Karpas-422 (cell line): ENCODE measurements around the gene ABCA2. TPM values are rescaled to one million over a fixed set of nuclear protein-coding genes. Genes with fewer than 3 reads are reported as not detected.
"Not testable (repeated sequence)": the region's sequence is repeated elsewhere in the genome, so short reads cannot be mapped to it uniquely, and the experiment has no call there.

Source experiments
- DNase-seq: peaks from one replicate; pipeline ENCODE4 v3.0.0-alpha.2; 2015
- H2AFZ ChIP-seq: fragments of 200-600 bp; sonication (generic); 2 replicates; pipeline ENCODE4 v1.6.1; 2014; ENCODE audit warnings: antibody characterized with exemption, low read length, mixed read lengths
- H3K27ac ChIP-seq: fragments of 200-600 bp; sonication (generic); 2 replicates; pipeline ENCODE4 v1.5.1; 2014; ENCODE audit warnings: mild to moderate bottlenecking, low read length, moderate library complexity
- H3K27me3 ChIP-seq: fragments of 200-600 bp; sonication (generic); 2 replicates; pipeline ENCODE4 v1.6.1; 2014; ENCODE audit warnings: low read length, mixed read lengths
- H3K36me3 ChIP-seq: fragments of 200-600 bp; sonication (generic); 2 replicates; pipeline ENCODE4 v1.6.1; 2014; ENCODE audit warnings: low read length, mixed read lengths; ENCODE audit not compliant: insufficient read depth
- H3K4me1 ChIP-seq: fragments of 200-600 bp; sonication (generic); 2 replicates; pipeline ENCODE4 v1.6.1; 2014; ENCODE audit warnings: mild to moderate bottlenecking, low read length, mixed read lengths
- H3K4me2 ChIP-seq: fragments of 200-600 bp; sonication (generic); 2 replicates; pipeline ENCODE4 v1.6.1; 2014; ENCODE audit warnings: low read length, low read depth, mild to moderate bottlenecking; ENCODE audit not compliant: poor library complexity, severe bottlenecking
- H3K4me3 ChIP-seq: fragments of 200-600 bp; sonication (generic); 2 replicates; pipeline ENCODE4 v1.5.1; 2014; ENCODE audit warnings: mild to moderate bottlenecking, antibody characterized with exemption, low read length, mixed read lengths
- H3K79me2 ChIP-seq: fragments of 200-600 bp; sonication (generic); 2 replicates; pipeline ENCODE4 v1.6.1; 2014; ENCODE audit warnings: mild to moderate bottlenecking, low read length, mixed read lengths
- H3K9ac ChIP-seq: fragments of 200-600 bp; sonication (generic); 2 replicates; pipeline ENCODE4 v1.6.0; 2014; ENCODE audit warnings: low read length
- H3K9me2 ChIP-seq: fragments of 200-600 bp; sonication (generic), shearing (Covaris generic); replicated peaks from 2 replicates; pipeline ENCODE4 v1.6.0; 2014; ENCODE audit warnings: mild to moderate bottlenecking, low read length, moderate library complexity; ENCODE audit not compliant: insufficient read depth
- H3K9me3 ChIP-seq: fragments of 300-700, 200-600 bp; sonication (generic); 2 replicates; pipeline ENCODE4 v1.6.1; 2014; ENCODE audit warnings: low read length, mixed read lengths
- H4K20me1 ChIP-seq: fragments of 200-600 bp; sonication (generic); 2 replicates; pipeline ENCODE4 v1.6.1; 2014; ENCODE audit warnings: mild to moderate bottlenecking, antibody characterized with exemption, low read length, low read depth; ENCODE audit not compliant: insufficient read depth
- total RNA-seq: library from RNA; depleted of rRNA; stranded (reverse); fragments of >200 nt; shearing (Covaris generic); gene quantifications from 2 replicates; pipeline ENCODE4 v1.2.3, GENCODE V29; 2014; ENCODE audit warnings: low replicate concordance

Gene ABCA2
- total RNA-seq, 1 experiment from 2014 or later, result 2.4 TPM

DNA sequence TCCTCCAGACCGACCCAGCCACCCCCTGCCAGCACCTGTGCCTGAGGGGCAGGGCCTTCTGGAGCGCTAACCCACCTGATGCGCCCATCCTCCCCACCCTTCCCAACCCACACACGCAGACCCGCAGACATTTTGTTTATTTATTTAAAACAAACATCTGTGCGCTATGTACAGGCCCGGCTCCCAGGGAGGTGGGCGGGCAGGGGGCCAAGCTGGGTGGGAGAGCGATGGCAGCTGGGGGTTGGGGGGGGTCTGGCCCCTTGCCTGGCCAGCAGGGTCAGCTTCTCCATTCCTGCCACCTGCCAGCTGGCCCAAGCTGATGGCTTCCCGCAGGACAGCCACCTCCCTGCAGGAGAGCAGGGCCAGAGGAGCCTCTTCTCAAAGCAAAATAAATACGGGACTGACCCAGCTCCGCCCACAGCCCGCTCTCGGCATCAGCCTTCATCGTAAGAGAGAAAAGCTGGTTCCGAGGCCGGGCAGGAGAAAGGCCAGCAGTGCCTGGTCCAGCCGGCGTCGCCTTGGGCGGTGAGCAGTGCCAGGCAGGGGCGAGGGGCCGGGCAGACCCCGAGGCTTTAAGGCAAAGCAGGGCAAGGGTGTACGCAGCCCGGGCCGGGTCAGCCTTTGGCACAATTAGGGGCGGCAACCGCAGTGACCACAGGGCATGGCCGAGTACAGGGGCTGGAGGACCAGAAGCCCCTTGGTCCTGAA, 20.8 kb downstream of the ABCA2 start:
- H2AFZ ChIP-seq, result no peak overlapping the region
- no peaks in the 10 kb centered on the region for H3K36me3 ChIP-seq
- DNase-seq, result no peak

DNA sequence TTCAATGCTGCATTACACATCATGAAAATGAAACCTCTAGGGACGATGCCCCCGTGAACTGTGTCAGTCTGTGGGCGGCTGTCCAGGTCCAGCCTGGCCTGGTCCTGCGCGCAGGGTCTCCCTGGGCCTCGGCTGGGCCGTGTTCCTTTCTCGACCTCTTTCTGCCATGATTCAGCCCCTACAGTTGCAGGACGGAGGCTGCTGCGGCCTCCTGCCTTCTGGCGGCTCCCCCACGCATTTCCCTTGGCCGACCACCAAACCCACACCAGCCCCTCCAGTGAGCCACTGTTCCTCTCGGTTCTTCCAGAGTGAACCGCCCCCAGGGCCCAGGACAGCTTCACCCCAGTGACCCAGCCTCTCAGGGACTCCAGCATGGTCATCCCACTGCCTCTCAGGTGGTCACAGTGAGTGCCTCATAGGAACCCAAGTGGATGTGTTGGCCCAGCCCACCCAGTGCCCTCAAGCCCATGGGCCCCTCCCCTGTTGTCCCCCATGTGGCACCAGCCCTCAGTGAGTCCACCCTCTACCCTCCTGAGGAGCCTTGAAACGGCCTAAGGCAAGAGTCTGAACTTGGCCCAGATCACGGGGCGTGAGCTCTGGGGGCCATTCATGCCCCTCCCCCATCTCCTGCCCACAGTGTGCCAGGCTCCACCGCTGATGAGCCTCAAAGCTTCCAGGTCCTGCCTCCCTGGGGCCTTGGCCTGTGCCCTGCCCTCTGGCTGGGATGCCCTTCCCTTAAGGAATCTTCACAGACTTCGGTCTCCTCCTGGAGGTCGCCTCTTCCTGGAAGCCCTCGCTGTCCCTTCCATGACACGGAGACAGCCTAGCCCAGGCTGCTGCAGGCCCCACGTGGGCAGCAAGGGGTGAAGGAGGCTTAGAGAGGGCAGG, 21.7 kb downstream of the ABCA2 start:
- no peaks in the 10 kb centered on the region for H3K79me2 ChIP-seq
- H4K20me1 ChIP-seq, result no peaks in the 10 kb centered on the region
- H3K4me1 ChIP-seq, result no peaks in the 10 kb centered on the region
- H3K4me2 ChIP-seq, result no peak overlapping the region
- no peaks in the 10 kb centered on the region for H3K9me3 ChIP-seq
- H3K4me3 ChIP-seq, result no peak overlapping the region
- H3K9me2 ChIP-seq, result no peaks in the 10 kb centered on the region
- DNase-seq, result no peak
- no peaks in the 10 kb centered on the region for H3K27me3 ChIP-seq
- no peak overlapping the region for H2AFZ ChIP-seq
- no peak overlapping the region for H3K9ac ChIP-seq
- no peak overlapping the region for H3K27ac ChIP-seq
- H3K36me3 ChIP-seq, result no peaks in the 10 kb centered on the region

More for the DNA sequence above, 20.8 kb downstream of the ABCA2 start:
- Histone ChIP-seq H3K4me3 (no peak overlapping the region), H3K27ac (no peak overlapping the region), H3K9ac (no peak overlapping the region), H3K27me3 (no peaks in the 10 kb centered on the region), H3K4me2 (no peak overlapping the region), H3K9me2 (no peaks in the 10 kb centered on the region), H4K20me1 (no peaks in the 10 kb centered on the region), H3K9me3 (no peaks in the 10 kb centered on the region), H3K4me1 (no peaks in the 10 kb centered on the region), H3K79me2 (no peaks in the 10 kb centered on the region)

DNA sequence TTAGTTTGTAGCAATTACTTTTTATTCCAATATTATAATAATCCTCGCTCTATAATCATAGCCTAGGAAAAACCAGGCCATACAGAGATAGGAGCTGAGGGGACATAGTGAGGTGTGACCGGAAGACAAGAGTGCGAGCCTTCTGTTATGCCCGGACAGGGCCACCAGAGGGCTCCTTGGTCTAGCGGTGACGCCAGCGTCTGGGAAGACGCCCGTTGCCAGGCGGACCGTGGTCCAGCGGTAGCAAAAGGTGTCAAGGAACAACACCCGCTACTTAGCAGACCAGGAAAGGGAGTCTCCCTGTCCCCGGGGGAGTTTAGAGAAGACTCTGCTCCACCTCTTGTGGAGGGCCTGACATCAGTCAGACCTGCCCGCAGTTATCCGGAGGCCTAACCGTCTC, 23.8 kb downstream of the ABCA2 start:
- not testable (repeated sequence) for H4K20me1 ChIP-seq, H2AFZ ChIP-seq, DNase-seq, H3K4me2 ChIP-seq, H3K4me3 ChIP-seq, H3K9me3 ChIP-seq, H3K4me1 ChIP-seq, H3K27ac ChIP-seq, H3K9ac ChIP-seq, H3K27me3 ChIP-seq, H3K79me2 ChIP-seq, H3K36me3 ChIP-seq, H3K9me2 ChIP-seq

DNA sequence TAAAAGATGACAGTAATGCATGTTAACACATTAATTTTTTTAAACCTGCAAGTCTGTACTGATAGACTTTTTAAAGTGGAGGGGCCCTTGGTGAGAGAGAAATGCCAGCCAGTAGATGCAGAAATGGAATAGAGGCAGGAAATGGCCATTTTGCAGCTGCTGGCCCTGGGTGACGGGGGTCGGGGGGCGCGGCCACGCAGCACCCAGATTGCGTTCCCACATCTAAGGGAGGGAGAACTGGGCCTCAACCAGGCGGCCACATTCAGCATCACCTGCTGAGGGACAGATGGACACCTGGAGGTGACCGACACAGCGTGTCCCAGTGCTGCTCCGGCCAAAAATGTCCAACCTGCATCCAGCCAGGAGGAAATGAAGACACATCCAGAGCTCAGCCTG, 25.4 kb downstream of the ABCA2 start:
- Histone ChIP-seq H3K36me3 (no peaks in the 10 kb centered on the region), H3K9ac (no peak overlapping the region), H3K4me1 (peaks cover 9% of the 10 kb centered on the region), H3K9me3 (no peaks in the 10 kb centered on the region), H3K9me2 (no peaks in the 10 kb centered on the region), H4K20me1 (no peaks in the 10 kb centered on the region), H3K27ac (no peak overlapping the region), H3K79me2 (no peaks in the 10 kb centered on the region), H3K27me3 (no peaks in the 10 kb centered on the region), H3K4me3 (no peak overlapping the region), H2AFZ (no peak overlapping the region), H3K4me2 (no peak overlapping the region)
- no peak for DNase-seq

DNA sequence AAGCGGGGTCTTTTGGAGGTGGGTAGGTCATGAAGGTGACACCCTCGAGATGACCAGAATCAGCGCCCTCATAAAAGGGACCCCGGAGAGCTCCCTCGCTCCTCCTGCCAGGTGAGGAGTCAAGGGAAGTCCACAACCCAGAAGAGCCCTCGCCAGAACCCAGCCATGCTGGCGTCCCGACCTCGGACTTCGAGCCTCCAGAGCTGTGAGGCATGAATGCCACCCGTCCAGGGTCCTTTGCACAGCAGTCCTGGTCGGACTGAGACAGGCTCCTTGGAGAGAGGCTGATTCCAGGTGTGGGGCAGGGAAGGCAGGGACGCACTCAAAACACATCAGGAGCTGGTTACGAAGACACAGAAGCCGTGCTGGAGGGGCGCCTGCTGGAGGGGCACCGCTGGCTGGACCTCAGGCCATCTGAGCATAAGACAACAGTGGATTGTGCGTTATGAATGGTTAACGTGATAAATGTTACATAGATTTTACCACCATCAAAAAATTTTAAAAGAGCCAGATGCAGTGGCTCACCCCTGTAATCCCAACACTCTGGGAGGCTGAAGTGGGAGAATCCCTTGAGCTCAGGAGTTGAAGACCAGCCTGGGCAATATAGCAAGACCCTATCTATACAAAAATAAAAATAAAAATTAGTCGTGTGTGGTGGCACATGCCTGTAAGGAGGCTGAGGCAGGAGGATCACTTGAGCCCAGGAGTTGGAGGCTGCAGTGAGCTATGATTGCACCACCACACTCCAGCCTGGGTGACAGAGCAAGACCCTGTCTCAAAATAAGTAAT, 26.0 kb downstream of the ABCA2 start:
- Histone ChIP-seq H2AFZ (no peak overlapping the region), H3K9ac (no peak overlapping the region), H3K4me3 (no peak overlapping the region), H4K20me1 (no peaks in the 10 kb centered on the region), H3K27ac (no peak overlapping the region), H3K36me3 (no peaks in the 10 kb centered on the region), H3K9me3 (no peaks in the 10 kb centered on the region), H3K4me2 (no peak overlapping the region), H3K4me1 (peaks cover 9% of the 10 kb centered on the region), H3K79me2 (no peaks in the 10 kb centered on the region), H3K9me2 (no peaks in the 10 kb centered on the region), H3K27me3 (no peaks in the 10 kb centered on the region)
- DNase-seq, result no peak

DNA sequence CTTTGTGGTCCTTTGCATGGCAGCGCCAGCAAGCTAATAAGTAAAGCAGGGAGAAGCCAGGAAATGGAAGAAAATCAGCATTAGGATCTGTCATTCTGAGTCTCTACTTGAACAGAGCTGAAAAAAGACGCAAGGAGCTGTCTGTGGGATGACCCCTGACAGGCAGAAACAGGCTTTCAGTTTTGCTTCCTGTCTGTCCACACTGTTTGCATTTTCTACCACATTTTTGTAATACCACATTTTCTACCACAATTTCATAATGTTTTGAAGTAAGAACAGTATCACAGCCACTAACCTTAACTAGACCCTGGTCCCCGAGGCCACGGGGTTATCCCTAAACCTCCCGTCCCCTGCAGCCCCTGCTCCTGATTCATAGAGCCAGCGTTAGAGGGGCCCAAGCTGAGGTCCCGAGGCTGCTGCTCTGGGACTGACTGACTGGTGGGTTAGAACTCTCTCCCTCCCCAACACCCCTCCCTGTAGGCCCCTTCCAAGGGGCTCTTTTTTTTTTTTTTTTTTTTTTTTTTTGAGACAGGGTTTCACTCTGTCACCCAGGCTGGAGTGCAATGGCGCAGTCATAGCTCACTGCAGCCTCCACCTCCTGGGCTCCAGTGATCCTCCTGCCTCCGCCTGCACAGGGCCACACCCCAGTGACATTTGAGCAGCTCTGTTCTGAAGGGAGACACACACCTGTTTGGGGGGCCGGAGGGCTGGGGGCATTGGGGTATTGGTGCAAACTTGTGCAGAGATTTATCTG, 27.7 kb downstream of the ABCA2 start:
- DNase-seq, result no peak
- Histone ChIP-seq H3K27me3 (no peaks in the 10 kb centered on the region), H3K4me3 (no peak overlapping the region), H4K20me1 (no peaks in the 10 kb centered on the region), H2AFZ (peak overlapping the region; percentile 65; the same call in 1 of the 2 replicates), H3K9me3 (no peaks in the 10 kb centered on the region), H3K79me2 (no peaks in the 10 kb centered on the region), H3K9ac (peak overlapping the region; percentile 42), H3K27ac (no peak overlapping the region), H3K36me3 (no peaks in the 10 kb centered on the region), H3K4me2 (peak overlapping the region; percentile 14), H3K4me1 (peaks cover 14% of the 10 kb centered on the region), H3K9me2 (no peaks in the 10 kb centered on the region)

DNA sequence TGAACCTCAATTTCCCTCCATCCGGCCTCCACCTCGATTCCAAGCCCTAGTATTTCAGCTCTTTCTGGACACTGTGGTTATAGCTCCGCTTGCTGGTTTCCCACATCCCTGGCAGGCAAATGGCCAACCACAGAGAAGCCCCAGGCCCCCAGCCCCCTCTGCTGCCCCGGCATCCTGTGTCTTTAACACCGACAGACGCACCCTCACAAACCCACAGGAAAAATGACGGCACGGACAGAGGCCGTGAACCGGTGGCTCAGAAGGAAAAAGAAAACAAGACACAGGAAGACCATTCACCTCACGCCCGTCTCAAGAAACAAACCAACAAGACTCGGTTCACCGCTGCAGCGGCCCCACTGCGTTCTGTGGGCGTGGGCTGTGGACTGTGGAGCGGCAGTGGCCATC, 30.2 kb downstream of the ABCA2 start:
- H3K4me1 ChIP-seq, result peaks cover 24% of the 10 kb centered on the region
- H3K36me3 ChIP-seq, result no peaks in the 10 kb centered on the region
- H2AFZ ChIP-seq, result no peak overlapping the region
- 0 out of 2 replicates have a peak, but pooled peaks cover 5% of the 10 kb centered on the region for H3K79me2 ChIP-seq
- no peak overlapping the region for H3K4me2 ChIP-seq
- no peaks in the 10 kb centered on the region for H3K9me3 ChIP-seq
- DNase-seq, result no peak
- H3K27me3 ChIP-seq, result no peaks in the 10 kb centered on the region
- no peaks in the 10 kb centered on the region for H3K9me2 ChIP-seq
- H3K4me3 ChIP-seq, result no peak overlapping the region
- H3K9ac ChIP-seq, result no peak overlapping the region
- H4K20me1 ChIP-seq, result peaks cover 6% of the 10 kb centered on the region; the same call in 1 of the 2 replicates
- no peak overlapping the region for H3K27ac ChIP-seq
